Stimulated activated CD8-positive, alpha-beta memory T cell treated with anti-CD3 and anti-CD28 coated beads, Interleukin-7, amount 100 ng/mL, for 48 hours (primary cell): ENCODE measurements around the gene ST7.
"Not testable (repeated sequence)": the region's sequence is repeated elsewhere in the genome, so short reads cannot be mapped to it uniquely, and the experiment has no call there.

Experiments used
- DNase-seq, 2 donors: peaks; one replicate each; pipeline ENCODE4 v3.0.0-alpha.2; 2020; ENCODE audit warnings: low read depth in 1 of 2; ENCODE audit errors: extremely low read depth in 1 of 2

Gene ST7

GRCh38 chr7:117120321-117120720 is 167.0 kb downstream of the ST7 start:
- DNase-seq, result not testable (repeated sequence)

GRCh38 chr7:117122036-117122435 is 168.7 kb downstream of the ST7 start:
- DNase-seq, result not testable (repeated sequence)

GRCh38 chr7:117122536-117122935 is 169.2 kb downstream of the ST7 start:
- no peak for DNase-seq

GRCh38 chr7:117123311-117123926 is 170.1 kb downstream of the ST7 start:
- DNase-seq, result no peak

- DNase-seq, result peak; percentile 50 to 81
These were observed 171.4 kb downstream of the ST7 start for GRCh38 chr7:117124591-117125220.

GRCh38 chr7:117126676-117127075 is 173.4 kb downstream of the ST7 start:
- DNase-seq, result no peak

- DNase-seq, result peak in 1 of 2 donors; percentile 12
These were observed 174.4 kb downstream of the ST7 start for GRCh38 chr7:117127585-117128168.

GRCh38 chr7:117129521-117129955 is 176.2 kb downstream of the ST7 start:
- DNase-seq, result no peak

- DNase-seq, result no peak
These were observed 177.0 kb downstream of the ST7 start for GRCh38 chr7:117130262-117130661.

- no peak for DNase-seq
These were observed 179.2 kb downstream of the ST7 start for GRCh38 chr7:117132321-117133120.

- DNase-seq, result no peak
These were observed 179.8 kb downstream of the ST7 start for GRCh38 chr7:117133125-117133524.

GRCh38 chr7:117134411-117134810 is 181.1 kb downstream of the ST7 start:
- no peak for DNase-seq

GRCh38 chr7:117134889-117135552 is 181.7 kb downstream of the ST7 start:
- DNase-seq, result no peak

GRCh38 chr7:117135553-117135891 is 182.2 kb downstream of the ST7 start:
- no peak for DNase-seq

GRCh38 chr7:117137868-117138267 is 184.6 kb downstream of the ST7 start:
- no peak for DNase-seq

GRCh38 chr7:117138495-117138894 is 185.2 kb downstream of the ST7 start:
- DNase-seq, result no peak

GRCh38 chr7:117138981-117139380 is 185.7 kb downstream of the ST7 start:
- no peak for DNase-seq

- no peak for DNase-seq
These were observed 186.2 kb downstream of the ST7 start for GRCh38 chr7:117139397-117139984.

GRCh38 chr7:117140921-117141320 is 187.6 kb downstream of the ST7 start:
- no peak for DNase-seq

- no peak for DNase-seq
These were observed 189.8 kb downstream of the ST7 start for GRCh38 chr7:117143066-117143465.

GRCh38 chr7:117143580-117143979 is 190.3 kb downstream of the ST7 start:
- DNase-seq, result no peak
